H1 (cell line): Measurements from ENCODE around the gene URM1. TPM values are rescaled to one million over a fixed set of nuclear protein-coding genes. Genes with fewer than 3 reads are reported as not detected.

Experiments used
- CBX8 ChIP-seq: fragments of 300-800, 300-1000 bp; sonication (generic); IDR thresholded peaks from 2 replicates; pipeline ENCODE4 v1.7.1; 2016; ENCODE audit warnings: low read depth, low read length, borderline replicate concordance
- EZH2 ChIP-seq: fragments of 200-600 bp; sonication (generic); IDR thresholded peaks from 2 replicates; pipeline ENCODE4 v1.7.1; 2012; ENCODE audit warnings: low read depth, mild to moderate bottlenecking, moderate library complexity, low read length, inconsistent platforms; ENCODE audit not compliant: severe bottlenecking
- GABPA ChIP-seq: IDR thresholded peaks from 2 replicates; pipeline ENCODE4 v1.6.1; 2011; ENCODE audit warnings: mild to moderate bottlenecking, low read length, moderate library complexity, borderline replicate concordance; ENCODE audit not compliant: insufficient read depth
- HDAC6 ChIP-seq: IDR thresholded peaks from one replicate; pipeline ENCODE4 v1.7.1; 2012; ENCODE audit warnings: low read depth, mild to moderate bottlenecking, inconsistent platforms, low read length, moderate library complexity
- JUN ChIP-seq: IDR thresholded peaks from 2 replicates; pipeline ENCODE4 v1.6.1; 2011; ENCODE audit warnings: low read depth, mild to moderate bottlenecking, improper control_type of control experiment, low read length
- KDM4A ChIP-seq: IDR thresholded peaks from one replicate; pipeline ENCODE4 v1.7.1; 2012; ENCODE audit warnings: low read depth, mild to moderate bottlenecking, moderate library complexity, low read length, inconsistent platforms; ENCODE audit not compliant: severe bottlenecking
- MAFK ChIP-seq: IDR thresholded peaks from 2 replicates; pipeline ENCODE4 v1.6.1; 2012; ENCODE audit warnings: low read depth, mild to moderate bottlenecking, improper control_type of control experiment, low read length
- RNF2 ChIP-seq: fragments of 200-900, 300-1000 bp; sonication (generic); IDR thresholded peaks from 2 replicates; pipeline ENCODE4 v1.7.1; 2016; ENCODE audit warnings: borderline replicate concordance, low read depth, mild to moderate bottlenecking, antibody characterized with exemption, low read length; ENCODE audit not compliant: poor library complexity, severe bottlenecking; ENCODE audit errors: missing control alignments
- SIN3A ChIP-seq, 2 experiments: IDR thresholded peaks in 1 of 2; conservative IDR thresholded peaks in 1 of 2; 2 replicates each; pipeline ENCODE4 v1.6.1; 2011 to 2012; ENCODE audit warnings: low read length in 2 of 2, improper control_type of control experiment in 1 of 2, low read depth in 1 of 2, mild to moderate bottlenecking in 1 of 2
- SP4 ChIP-seq: IDR thresholded peaks from 2 replicates; pipeline ENCODE4 v1.6.1; 2012; ENCODE audit warnings: low read length, inconsistent platforms
- TEAD4 ChIP-seq: IDR thresholded peaks from 2 replicates; pipeline ENCODE4 v1.6.1; 2012; ENCODE audit warnings: low read depth, low read length, inconsistent platforms, mixed read lengths
- polyA plus RNA-seq, 7 experiments: library from polyadenylated mRNA; depleted of rRNA in 3 of 7; stranded (reverse) in 5 of 7; unstranded in 2 of 7; fragments of >200 nt in 5 of 7; fragments of 200-250 nt in 2 of 7; gene quantifications; 1 replicate in 5 of 7; 2 replicates in 1 of 7; 4 replicates in 1 of 7; pipeline versions ENCODE4 v1.2.1 to v1.2.3, GENCODE V29; 2011 to 2013; ENCODE audit warnings: missing spikeins in 2 of 7, mixed read lengths in 2 of 7
- total RNA-seq: library from RNA; stranded (reverse); fragmentation: NEBNext Ultra II Directional; extraction: Animal tissue kit (Norgen Biotek cat#: 25700); gene quantifications from 2 replicates; pipeline ENCODE4 v1.2.1, GENCODE V29; 2021
- TF ChIP-seq, protein P1 (sequence below): IDR thresholded peaks from 2 replicates; pipeline ENCODE4 v1.6.1; 2012; ENCODE audit warnings: inconsistent platforms
- TF ChIP-seq, protein P2 (sequence below): IDR thresholded peaks from 2 replicates; pipeline ENCODE4 v1.6.1; 2011; ENCODE audit warnings: low read length, improper control_type of control experiment

The URM1 gene
- total and polyA plus RNA-seq, 2 of the 8 experiments (the other 6 are each of a cell fraction or from before 2014, with no cell fraction given): 58.3 to 62.3 TPM

DNA sequence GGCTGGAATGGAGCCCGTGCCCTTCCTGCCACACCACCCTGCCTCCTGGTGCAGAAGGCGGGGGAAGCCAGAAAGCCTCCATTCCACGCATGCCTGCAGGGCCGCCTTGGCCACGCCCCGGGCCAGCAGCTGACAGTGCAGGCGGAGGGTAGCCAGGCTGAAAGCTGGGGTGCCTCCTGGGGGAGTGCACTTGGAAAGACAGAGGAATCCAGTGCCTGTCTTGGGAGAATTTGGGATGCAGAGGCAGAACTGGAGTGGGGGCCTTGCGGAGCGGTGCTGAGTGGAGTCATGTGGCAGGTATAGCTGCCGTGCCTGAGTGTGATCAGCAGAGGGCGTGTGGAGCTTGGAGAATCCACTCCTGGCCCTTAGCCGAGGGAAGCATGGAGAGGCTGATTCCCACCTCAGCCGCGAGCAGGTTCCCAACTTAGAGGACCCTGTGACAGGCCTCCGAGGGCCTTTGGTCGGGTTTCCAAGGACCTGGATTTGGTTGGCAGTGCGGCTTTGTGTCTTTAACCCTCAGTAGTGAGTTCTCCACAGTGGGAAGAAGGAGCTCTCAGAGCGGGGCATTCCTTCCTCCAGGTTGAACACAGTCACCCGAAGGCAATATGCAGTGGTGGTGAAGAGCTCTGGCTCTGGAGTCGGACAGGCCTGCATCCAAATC lies 9.1 kb upstream of the URM1 start (continued):
- TF ChIP-seq GABPA (no peak), MAFK (no peak), SIN3A (conservative IDR thresholded peaks at IDR 0.05 in 1 of 2, IDR thresholded peaks at IDR 0.05 in 1 of 2; ENCODE audit: low read depth in 1 of 2, low read length in 2 of 2) (peak in 1 of 2 experiments; percentile 54; a peak in 2 of 4 replicates), EZH2 (peak; percentile 49), TEAD4 (no peak), JUN (no peak), KDM4A (no peak), RNF2 (no peak), SP4 (no peak), HDAC6 (no peak), CBX8 (no peak)
- TF ChIP-seq, protein P1, sequence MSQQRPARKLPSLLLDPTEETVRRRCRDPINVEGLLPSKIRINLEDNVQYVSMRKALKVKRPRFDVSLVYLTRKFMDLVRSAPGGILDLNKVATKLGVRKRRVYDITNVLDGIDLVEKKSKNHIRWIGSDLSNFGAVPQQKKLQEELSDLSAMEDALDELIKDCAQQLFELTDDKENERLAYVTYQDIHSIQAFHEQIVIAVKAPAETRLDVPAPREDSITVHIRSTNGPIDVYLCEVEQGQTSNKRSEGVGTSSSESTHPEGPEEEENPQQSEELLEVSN: peak; percentile 62; the same call in 1 of the 2 replicates
- TF ChIP-seq, protein P2, sequence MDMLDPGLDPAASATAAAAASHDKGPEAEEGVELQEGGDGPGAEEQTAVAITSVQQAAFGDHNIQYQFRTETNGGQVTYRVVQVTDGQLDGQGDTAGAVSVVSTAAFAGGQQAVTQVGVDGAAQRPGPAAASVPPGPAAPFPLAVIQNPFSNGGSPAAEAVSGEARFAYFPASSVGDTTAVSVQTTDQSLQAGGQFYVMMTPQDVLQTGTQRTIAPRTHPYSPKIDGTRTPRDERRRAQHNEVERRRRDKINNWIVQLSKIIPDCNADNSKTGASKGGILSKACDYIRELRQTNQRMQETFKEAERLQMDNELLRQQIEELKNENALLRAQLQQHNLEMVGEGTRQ: peak; percentile 23; the same call in 1 of the 2 replicates
